HEK293 (cell line): Measurements from ENCODE around the gene FFAR2.

Experiments
- ZNF24 ChIP-seq: fragments of 450-650 bp; formaldehyde crosslinking; IDR thresholded peaks from 2 replicates; pipeline ENCODE4 v1.5.1; 2016; ENCODE audit warnings: missing biosample characterization, missing genetic modification characterization
- ZNF529 ChIP-seq: fragments of 450-650 bp; formaldehyde crosslinking; IDR thresholded peaks from 2 replicates; pipeline ENCODE4 v1.5.1; 2017; ENCODE audit warnings: missing genetic modification characterization, missing biosample characterization; ENCODE audit not compliant: insufficient replicate concordance
- TF ChIP-seq, protein P1 (sequence below): fragments of 450-650 bp; formaldehyde crosslinking; optimal IDR thresholded peaks from 2 replicates; pipeline ENCODE3; 2016; ENCODE audit warnings: missing biosample characterization, mild to moderate bottlenecking, missing genetic modification characterization
- TF ChIP-seq, protein P2 (sequence below): fragments of 450-650 bp; formaldehyde crosslinking; IDR thresholded peaks from 2 replicates; pipeline ENCODE4 v1.5.1; 2016; ENCODE audit warnings: missing biosample characterization, missing genetic modification characterization

DNA sequence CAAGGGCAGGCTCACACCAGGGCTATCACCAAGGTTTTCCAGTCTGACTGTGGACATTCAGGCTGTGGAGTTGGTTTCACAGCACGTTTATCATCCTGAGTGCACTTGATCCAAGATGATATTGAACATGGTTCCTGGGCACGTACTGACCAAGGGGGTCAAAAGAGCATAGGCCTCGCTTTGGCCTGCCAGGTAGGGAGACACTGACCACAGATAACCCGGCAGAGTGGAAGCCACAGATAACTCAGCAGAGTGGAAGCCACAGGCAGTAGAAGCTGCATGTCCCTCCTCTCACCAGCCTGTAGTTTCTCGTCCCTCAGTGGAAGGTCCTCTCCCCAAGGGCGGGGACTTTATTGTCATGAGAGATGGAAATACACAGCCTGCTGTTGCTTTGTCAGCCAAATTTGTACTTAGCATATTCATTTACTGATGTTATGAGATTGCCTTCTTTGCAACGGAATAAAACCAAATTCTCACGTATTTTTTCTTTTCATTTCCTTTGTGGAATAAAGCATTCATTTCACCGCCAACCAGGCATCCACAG lies 51.0 kb downstream of the FFAR2 start:
- TF ChIP-seq ZNF24 (tag by site-specific recombination) = no peak
- TF ChIP-seq, protein P1, sequence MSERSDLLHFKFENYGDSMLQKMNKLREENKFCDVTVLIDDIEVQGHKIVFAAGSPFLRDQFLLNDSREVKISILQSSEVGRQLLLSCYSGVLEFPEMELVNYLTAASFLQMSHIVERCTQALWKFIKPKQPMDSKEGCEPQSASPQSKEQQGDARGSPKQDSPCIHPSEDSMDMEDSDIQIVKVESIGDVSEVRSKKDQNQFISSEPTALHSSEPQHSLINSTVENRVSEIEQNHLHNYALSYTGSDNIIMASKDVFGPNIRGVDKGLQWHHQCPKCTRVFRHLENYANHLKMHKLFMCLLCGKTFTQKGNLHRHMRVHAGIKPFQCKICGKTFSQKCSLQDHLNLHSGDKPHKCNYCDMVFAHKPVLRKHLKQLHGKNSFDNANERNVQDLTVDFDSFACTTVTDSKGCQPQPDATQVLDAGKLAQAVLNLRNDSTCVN (tag by site-specific recombination) = no peak
- TF ChIP-seq, protein P2, sequence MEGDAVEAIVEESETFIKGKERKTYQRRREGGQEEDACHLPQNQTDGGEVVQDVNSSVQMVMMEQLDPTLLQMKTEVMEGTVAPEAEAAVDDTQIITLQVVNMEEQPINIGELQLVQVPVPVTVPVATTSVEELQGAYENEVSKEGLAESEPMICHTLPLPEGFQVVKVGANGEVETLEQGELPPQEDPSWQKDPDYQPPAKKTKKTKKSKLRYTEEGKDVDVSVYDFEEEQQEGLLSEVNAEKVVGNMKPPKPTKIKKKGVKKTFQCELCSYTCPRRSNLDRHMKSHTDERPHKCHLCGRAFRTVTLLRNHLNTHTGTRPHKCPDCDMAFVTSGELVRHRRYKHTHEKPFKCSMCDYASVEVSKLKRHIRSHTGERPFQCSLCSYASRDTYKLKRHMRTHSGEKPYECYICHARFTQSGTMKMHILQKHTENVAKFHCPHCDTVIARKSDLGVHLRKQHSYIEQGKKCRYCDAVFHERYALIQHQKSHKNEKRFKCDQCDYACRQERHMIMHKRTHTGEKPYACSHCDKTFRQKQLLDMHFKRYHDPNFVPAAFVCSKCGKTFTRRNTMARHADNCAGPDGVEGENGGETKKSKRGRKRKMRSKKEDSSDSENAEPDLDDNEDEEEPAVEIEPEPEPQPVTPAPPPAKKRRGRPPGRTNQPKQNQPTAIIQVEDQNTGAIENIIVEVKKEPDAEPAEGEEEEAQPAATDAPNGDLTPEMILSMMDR = no peak
- TF ChIP-seq ZNF529 (tag by site-specific recombination) = no peak
